ENCODE results near the gene RHBDL3. TPM values are rescaled to one million over a fixed set of nuclear protein-coding genes. Genes with fewer than 3 reads are reported as not detected.

Gene RHBDL3
- total RNA-seq, 5 donors from 2014 or later (not counting 1 experiment from before 2014, with no cell fraction given), result 0.07 TPM; not detected in 4

GRCh38 chr17:32239456-32239855 lies 26.2 kb upstream of the RHBDL3 start:
- H3K4me3 ChIP-seq (ENCODE audit: control insufficient read depth in 1 of 2, extremely low read depth in 1 of 2, low read length in 1 of 2), result no peak overlapping the region
- no peaks in the 10 kb centered on the region for H3K27me3 Mint-ChIP-seq
- WGBS (ENCODE audit: insufficient coverage), result 57% methylated on average over 2 of the region's 2 CpGs
- ChIA-PET CTCF (no interaction called here), POLR2A (interaction anchor here in 1 of 2 donors (0.7 kb wide), 1 partner anchor 144 kb away, joined by 9 read pairs; no protein-coding TSS in a partner anchor)
- H3K4me1 ChIP-seq (ENCODE audit: control insufficient read depth in 1 of 2, extremely low read depth in 1 of 2, insufficient read depth in 2 of 2, low read length in 2 of 2), result no peaks in the 10 kb centered on the region
- no peak overlapping the region for H3K4me3 Mint-ChIP-seq
- H3K27ac Mint-ChIP-seq, result no peak overlapping the region
- no peak overlapping the region for H3K27ac ChIP-seq (ENCODE audit: low read length)
- ATAC-seq (replicated peaks in 1 of 4) (no peak), DNase-seq (no peak)
- H3K27me3 ChIP-seq (replicated peaks in 1 of 2; ENCODE audit: control insufficient read depth in 2 of 2, extremely low read depth in 1 of 2, insufficient read depth in 2 of 2, low read length in 1 of 2), result no peaks in the 10 kb centered on the region
- H3K4me1 Mint-ChIP-seq, result no peaks in the 10 kb centered on the region
- H3K36me3 ChIP-seq (ENCODE audit: control insufficient read depth in 2 of 2, extremely low read depth in 1 of 2, insufficient read depth in 1 of 2, low read length in 1 of 2), result no peaks in the 10 kb centered on the region
- no peaks in the 10 kb centered on the region for H3K9me3 ChIP-seq
- H3K36me3 Mint-ChIP-seq, result peaks cover 7% of the 10 kb centered on the region
- H3K9me3 Mint-ChIP-seq, result no peaks in the 10 kb centered on the region

- Mint-ChIP-seq H3K27ac (no peak overlapping the region), H3K36me3 (peaks cover 7% of the 10 kb centered on the region), H3K27me3 (no peaks in the 10 kb centered on the region), H3K4me3 (no peak overlapping the region), H3K4me1 (no peaks in the 10 kb centered on the region), H3K9me3 (no peaks in the 10 kb centered on the region)
- Histone ChIP-seq H3K9me3 (no peaks in the 10 kb centered on the region), H3K4me1 (ENCODE audit: control insufficient read depth in 1 of 2, extremely low read depth in 1 of 2, insufficient read depth in 2 of 2, low read length in 2 of 2) (no peaks in the 10 kb centered on the region), H3K36me3 (ENCODE audit: control insufficient read depth in 2 of 2, extremely low read depth in 1 of 2, insufficient read depth in 1 of 2, low read length in 1 of 2) (no peaks in the 10 kb centered on the region), H3K27me3 (replicated peaks in 1 of 2; ENCODE audit: control insufficient read depth in 2 of 2, extremely low read depth in 1 of 2, insufficient read depth in 2 of 2, low read length in 1 of 2) (no peaks in the 10 kb centered on the region), H3K4me3 (ENCODE audit: control insufficient read depth in 1 of 2, extremely low read depth in 1 of 2, low read length in 1 of 2) (no peak overlapping the region), H3K27ac (ENCODE audit: low read length) (no peak overlapping the region)
- DNase-seq, result no peak
- ChIA-PET POLR2A (no interaction called here), CTCF (no interaction called here)
- WGBS (ENCODE audit: insufficient coverage), result 90% methylated on average over 5 of the region's 8 CpGs
- ATAC-seq (replicated peaks in 1 of 4), result no peak
Measured at GRCh38 chr17:32240750-32241149, 24.9 kb upstream of the RHBDL3 start.

DNA sequence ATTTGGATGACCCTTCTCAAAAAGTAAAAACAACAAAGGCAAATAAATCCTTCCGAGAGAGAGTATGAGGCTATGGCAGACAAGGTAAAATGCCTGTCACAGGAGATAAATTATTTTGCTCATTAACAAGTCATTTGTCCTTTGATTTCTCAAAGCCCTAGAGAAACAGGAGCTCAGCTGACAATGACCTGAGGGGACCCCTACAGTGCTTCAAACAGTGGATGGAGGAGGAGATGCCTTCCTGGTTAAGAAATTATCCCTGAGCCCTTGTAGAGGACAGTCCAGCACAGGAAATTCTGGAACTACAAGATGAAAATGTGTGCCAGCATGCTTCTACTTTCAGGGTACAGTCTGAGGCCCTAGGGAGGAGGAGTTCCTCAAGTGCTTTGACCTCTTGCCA lies 24.0 kb upstream of the RHBDL3 start:
- Histone ChIP-seq H3K9me3 (no peaks in the 10 kb centered on the region), H3K36me3 (ENCODE audit: control insufficient read depth in 2 of 2, extremely low read depth in 1 of 2, insufficient read depth in 1 of 2, low read length in 1 of 2) (no peaks in the 10 kb centered on the region), H3K4me3 (ENCODE audit: control insufficient read depth in 1 of 2, extremely low read depth in 1 of 2, low read length in 1 of 2) (no peak overlapping the region), H3K27ac (ENCODE audit: low read length) (no peak overlapping the region), H3K4me1 (ENCODE audit: control insufficient read depth in 1 of 2, extremely low read depth in 1 of 2, insufficient read depth in 2 of 2, low read length in 2 of 2) (no peaks in the 10 kb centered on the region), H3K27me3 (replicated peaks in 1 of 2; ENCODE audit: control insufficient read depth in 2 of 2, extremely low read depth in 1 of 2, insufficient read depth in 2 of 2, low read length in 1 of 2) (no peaks in the 10 kb centered on the region)
- CTCF ChIA-PET, result no interaction called here
- POLR2A ChIA-PET, result no interaction called here
- Mint-ChIP-seq H3K9me3 (no peaks in the 10 kb centered on the region), H3K27me3 (no peaks in the 10 kb centered on the region), H3K4me1 (no peaks in the 10 kb centered on the region), H3K4me3 (no peak overlapping the region), H3K36me3 (peaks cover 7% of the 10 kb centered on the region), H3K27ac (no peak overlapping the region)
- ATAC-seq (replicated peaks in 1 of 4), result no peak
- no CpG with 5 or more reads among the region's 1 CpG for WGBS (ENCODE audit: insufficient coverage)
- DNase-seq, result no peak

DNA sequence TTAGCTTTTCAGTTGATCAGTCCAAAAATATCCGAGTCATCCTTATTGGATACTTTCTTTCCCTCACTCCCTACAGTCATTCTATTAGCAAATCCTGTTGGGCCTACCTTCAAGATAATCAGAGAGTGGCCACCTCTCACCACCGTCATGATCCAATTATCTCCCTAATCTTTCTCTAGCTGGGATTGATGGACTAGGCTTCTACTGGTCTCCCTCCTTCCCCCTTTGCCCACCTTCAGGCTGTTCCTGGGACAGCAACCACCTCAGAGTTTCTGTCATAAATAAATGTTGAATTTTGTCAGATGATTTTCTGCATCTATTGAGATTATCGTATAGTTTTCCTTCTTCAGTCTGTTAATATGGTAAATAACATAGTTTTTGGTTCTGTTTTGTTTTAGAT lies 16.2 kb upstream of the RHBDL3 start:
- CTCF ChIA-PET, result interaction anchor here in 1 of 2 donors (0.6 kb wide), 1 partner anchor 551 kb away, joined by 3 read pairs; no protein-coding TSS in a partner anchor
- no peaks in the 10 kb centered on the region for H3K4me1 Mint-ChIP-seq
- no peaks in the 10 kb centered on the region for H3K36me3 ChIP-seq (ENCODE audit: control insufficient read depth in 2 of 2, extremely low read depth in 1 of 2, insufficient read depth in 1 of 2, low read length in 1 of 2)
- no peaks in the 10 kb centered on the region for H3K4me1 ChIP-seq (ENCODE audit: control insufficient read depth in 1 of 2, extremely low read depth in 1 of 2, insufficient read depth in 2 of 2, low read length in 2 of 2)
- POLR2A ChIA-PET, result no interaction called here
- no peak overlapping the region for H3K27ac ChIP-seq (ENCODE audit: low read length)
- H3K27me3 ChIP-seq (replicated peaks in 1 of 2; ENCODE audit: control insufficient read depth in 2 of 2, extremely low read depth in 1 of 2, insufficient read depth in 2 of 2, low read length in 1 of 2), result peaks cover 0 to 12% of the 10 kb centered on the region in 2 experiments
- H3K9me3 Mint-ChIP-seq, result no peaks in the 10 kb centered on the region
- 58% methylated on average over 2 of the region's 3 CpGs for WGBS (ENCODE audit: insufficient coverage)
- no peak overlapping the region for H3K4me3 Mint-ChIP-seq
- no peak for DNase-seq
- H3K27me3 Mint-ChIP-seq, result no peaks in the 10 kb centered on the region
- H3K9me3 ChIP-seq, result no peaks in the 10 kb centered on the region
- H3K36me3 Mint-ChIP-seq, result no peaks in the 10 kb centered on the region
- no peak for ATAC-seq (replicated peaks in 1 of 4)
- H3K4me3 ChIP-seq (ENCODE audit: control insufficient read depth in 1 of 2, extremely low read depth in 1 of 2, low read length in 1 of 2), result no peak overlapping the region
- H3K27ac Mint-ChIP-seq, result no peak overlapping the region

DNA sequence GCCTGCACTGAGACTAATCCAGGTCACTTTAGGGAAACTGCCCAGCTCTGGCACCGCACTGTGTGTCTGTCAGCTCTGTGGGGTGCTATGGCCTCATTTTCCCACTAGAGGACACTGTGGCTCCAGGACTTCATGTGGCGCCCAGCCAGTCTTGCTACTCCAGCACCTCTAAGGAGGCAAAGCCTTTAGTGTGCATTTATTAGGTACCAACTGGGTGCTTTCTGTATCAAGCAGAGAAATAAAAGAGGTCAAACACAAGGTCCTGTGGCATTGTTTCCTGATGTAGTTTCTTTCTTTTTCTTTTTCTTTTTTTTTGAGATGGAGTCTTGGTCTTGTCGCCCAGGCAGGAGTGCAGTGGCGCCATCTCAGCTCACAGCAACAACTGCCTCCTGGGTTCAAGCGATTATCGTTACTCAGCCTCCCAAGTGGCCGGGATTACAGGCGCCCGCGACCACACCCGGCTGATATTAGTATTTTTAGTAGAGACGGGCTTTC lies 12.5 kb upstream of the RHBDL3 start:
- Mint-ChIP-seq H3K27me3 (peaks cover 0 to 2% of the 10 kb centered on the region in 2 donors), H3K36me3 (no peaks in the 10 kb centered on the region)
- POLR2A ChIA-PET, result interaction anchor here in 1 of 2 donors (0.6 kb wide), 1 partner anchor 63 kb away, joined by 6 read pairs; no protein-coding TSS in a partner anchor

DNA sequence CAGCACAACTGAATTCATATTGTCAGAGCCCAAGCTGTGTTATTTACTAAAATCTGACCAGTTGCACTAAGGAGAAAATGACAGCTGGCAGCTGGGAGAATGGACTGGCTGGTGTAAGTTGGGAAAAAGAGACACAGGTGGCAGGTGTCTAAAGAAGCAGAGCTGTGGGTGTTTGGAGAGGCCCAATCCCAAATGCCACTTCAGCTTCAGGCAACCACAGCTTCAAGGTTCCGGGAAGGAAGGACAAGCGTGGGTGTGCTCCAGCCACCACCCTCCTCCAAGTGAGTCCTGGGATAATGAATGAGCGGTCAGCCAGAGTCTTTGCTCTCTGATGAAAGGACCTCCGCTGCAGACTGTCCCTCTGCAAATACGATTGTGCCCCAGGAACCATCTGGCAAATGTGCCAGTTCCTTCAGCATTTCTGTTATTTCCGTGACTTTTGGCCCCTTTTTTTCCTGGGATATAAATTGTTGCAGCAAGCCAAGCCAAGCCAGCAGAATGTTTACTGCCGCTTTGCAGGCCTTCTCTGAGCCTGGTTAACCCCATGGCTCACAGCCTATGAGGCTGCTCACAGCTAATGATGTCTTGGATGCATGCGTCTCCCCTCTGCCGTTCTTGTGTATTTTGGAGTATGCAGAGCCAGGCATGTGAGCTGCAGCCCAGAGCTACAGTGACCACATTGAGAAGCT lies 9.5 kb upstream of the RHBDL3 start:
- Histone ChIP-seq H3K27me3 (replicated peaks in 1 of 2; ENCODE audit: control insufficient read depth in 2 of 2, extremely low read depth in 1 of 2, insufficient read depth in 2 of 2, low read length in 1 of 2) (peaks cover 0 to 24% of the 10 kb centered on the region in 2 experiments), H3K4me3 (ENCODE audit: control insufficient read depth in 1 of 2, extremely low read depth in 1 of 2, low read length in 1 of 2) (no peak overlapping the region), H3K27ac (ENCODE audit: low read length) (no peak overlapping the region), H3K4me1 (ENCODE audit: control insufficient read depth in 1 of 2, extremely low read depth in 1 of 2, insufficient read depth in 2 of 2, low read length in 2 of 2) (no peaks in the 10 kb centered on the region), H3K9me3 (no peaks in the 10 kb centered on the region), H3K36me3 (ENCODE audit: control insufficient read depth in 2 of 2, extremely low read depth in 1 of 2, insufficient read depth in 1 of 2, low read length in 1 of 2) (no peaks in the 10 kb centered on the region)
- ChIA-PET CTCF (interaction anchor here in 1 of 2 donors (0.7 kb wide), 1 partner anchor 63 kb away, joined by 3 read pairs; no protein-coding TSS in a partner anchor), POLR2A (no interaction called here)
- H3K4me1 Mint-ChIP-seq, result no peaks in the 10 kb centered on the region
- 85% methylated on average over 9 of the region's 9 CpGs for WGBS (ENCODE audit: insufficient coverage)
- H3K4me3 Mint-ChIP-seq, result no peak overlapping the region
- ATAC-seq (replicated peaks in 1 of 4) (no peak), DNase-seq (no peak)
- no peaks in the 10 kb centered on the region for H3K36me3 Mint-ChIP-seq
- no peaks in the 10 kb centered on the region for H3K9me3 Mint-ChIP-seq
- H3K27ac Mint-ChIP-seq, result no peak overlapping the region
- peaks cover 0 to 7% of the 10 kb centered on the region in 2 donors for H3K27me3 Mint-ChIP-seq

More for the DNA sequence above, 12.5 kb upstream of the RHBDL3 start:
- peak; percentile 79 to 89 (median 86) for ATAC-seq (replicated peaks in 1 of 4)
- Histone ChIP-seq H3K4me1 (ENCODE audit: control insufficient read depth in 1 of 2, extremely low read depth in 1 of 2, insufficient read depth in 2 of 2, low read length in 2 of 2) (no peaks in the 10 kb centered on the region), H3K36me3 (ENCODE audit: control insufficient read depth in 2 of 2, extremely low read depth in 1 of 2, insufficient read depth in 1 of 2, low read length in 1 of 2) (no peaks in the 10 kb centered on the region), H3K27me3 (replicated peaks in 1 of 2; ENCODE audit: control insufficient read depth in 2 of 2, extremely low read depth in 1 of 2, insufficient read depth in 2 of 2, low read length in 1 of 2) (peaks cover 0 to 20% of the 10 kb centered on the region in 2 experiments), H3K27ac (ENCODE audit: low read length) (no peak overlapping the region), H3K4me3 (ENCODE audit: control insufficient read depth in 1 of 2, extremely low read depth in 1 of 2, low read length in 1 of 2) (no peak overlapping the region), H3K9me3 (no peaks in the 10 kb centered on the region)
- Mint-ChIP-seq H3K4me3 (no peak overlapping the region), H3K4me1 (no peaks in the 10 kb centered on the region), H3K9me3 (no peaks in the 10 kb centered on the region), H3K27ac (no peak overlapping the region)
- DNase-seq, result peak in 31 of 35 experiments; percentile 14 to 74 (median 45)
- 34% methylated on average over 5 of the region's 12 CpGs for WGBS (ENCODE audit: insufficient coverage)
- CTCF ChIA-PET, result interaction anchor here in 1 of 2 donors (0.6 kb wide), 2 partner anchors 71 to 204 kb away, joined by 3 read pairs; no protein-coding TSS in a partner anchor
